HG02571 (cell line): ENCODE data around the gene CEP128.

Experiments
- ATAC-seq: cut with Tn5 transposase; IDR thresholded peaks from one replicate; pipeline ENCODE4 v1.9.1; 2021; ENCODE audit warnings: mild to moderate bottlenecking, moderate library complexity; ENCODE audit not compliant: unreplicated experiment

Gene CEP128

GRCh38 chr14:80941241-80942185 is at the start of gene CEP128:
TSS of gene CEP128 (minus strand) at chr14:80941738.
- ATAC-seq: peak; percentile 98

- peak; percentile 61 for ATAC-seq
Observed at GRCh38 chr14:80988735-80989429, 47.3 kb upstream of the CEP128 start.

- no peak for ATAC-seq
Observed at GRCh38 chr14:80988192-80988591, 46.7 kb upstream of the CEP128 start.

GRCh38 chr14:80987235-80988032 is 45.9 kb upstream of the CEP128 start:
- no peak for ATAC-seq

GRCh38 chr14:80982711-80983110 is 41.2 kb upstream of the CEP128 start:
- no peak for ATAC-seq

GRCh38 chr14:80981673-80982072 is 40.1 kb upstream of the CEP128 start:
- no peak for ATAC-seq

- no peak for ATAC-seq
Observed at GRCh38 chr14:80981156-80981555, 39.6 kb upstream of the CEP128 start.

- ATAC-seq: no peak
Observed at GRCh38 chr14:80979951-80980350, 38.4 kb upstream of the CEP128 start.

GRCh38 chr14:80978403-80978802 is 36.9 kb upstream of the CEP128 start:
- no peak for ATAC-seq

GRCh38 chr14:80977221-80977620 is 35.7 kb upstream of the CEP128 start:
- ATAC-seq: no peak

- ATAC-seq: no peak
Observed at GRCh38 chr14:80974679-80975078, 33.1 kb upstream of the CEP128 start.

GRCh38 chr14:80973931-80974641 is 32.5 kb upstream of the CEP128 start:
- ATAC-seq: no peak

- ATAC-seq: no peak
Observed at GRCh38 chr14:80965037-80965436, 23.5 kb upstream of the CEP128 start.

GRCh38 chr14:80959496-80959895 is 18.0 kb upstream of the CEP128 start:
- peak; percentile 99 for ATAC-seq

- ATAC-seq: no peak
Observed at GRCh38 chr14:80958939-80959338, 17.4 kb upstream of the CEP128 start.

GRCh38 chr14:80958226-80958625 is 16.7 kb upstream of the CEP128 start:
- ATAC-seq: no peak

- ATAC-seq: no peak
Observed at GRCh38 chr14:80957613-80958012, 16.1 kb upstream of the CEP128 start.

- ATAC-seq: no peak
Observed at GRCh38 chr14:80956922-80957321, 15.4 kb upstream of the CEP128 start.

GRCh38 chr14:80956102-80956501 is 14.6 kb upstream of the CEP128 start:
- no peak for ATAC-seq

- no peak for ATAC-seq
Observed at GRCh38 chr14:80955416-80955941, 13.9 kb upstream of the CEP128 start, which contains the start of gene TSHR. TSS of gene TSHR (plus strand) at chr14:80955621. CDS start at chr14:80955681, 60 bp downstream.
